HFF-Myc (cell line): ENCODE data around the gene BACH2.
"Not testable (repeated sequence)": the region's sequence is repeated elsewhere in the genome, so short reads cannot be mapped to it uniquely, and the experiment has no call there.

Source experiments
- DNase-seq: peaks from one replicate; pipeline ENCODE4 v3.0.0-alpha.2; 2011; ENCODE audit warnings: low read depth; ENCODE audit errors: extremely low read depth
- H3K4me3 ChIP-seq: replicated peaks from 2 replicates; pipeline ENCODE4 v1.5.1; 2011; ENCODE audit warnings: low read depth, mild to moderate bottlenecking, control low read depth, low read length
- TF ChIP-seq, protein P1 (sequence below): IDR thresholded peaks from 2 replicates; pipeline ENCODE4 v1.5.1; 2012; ENCODE audit warnings: mild to moderate bottlenecking, low read depth, low read length, control low read depth; ENCODE audit errors: missing control alignments

Gene BACH2

DNA sequence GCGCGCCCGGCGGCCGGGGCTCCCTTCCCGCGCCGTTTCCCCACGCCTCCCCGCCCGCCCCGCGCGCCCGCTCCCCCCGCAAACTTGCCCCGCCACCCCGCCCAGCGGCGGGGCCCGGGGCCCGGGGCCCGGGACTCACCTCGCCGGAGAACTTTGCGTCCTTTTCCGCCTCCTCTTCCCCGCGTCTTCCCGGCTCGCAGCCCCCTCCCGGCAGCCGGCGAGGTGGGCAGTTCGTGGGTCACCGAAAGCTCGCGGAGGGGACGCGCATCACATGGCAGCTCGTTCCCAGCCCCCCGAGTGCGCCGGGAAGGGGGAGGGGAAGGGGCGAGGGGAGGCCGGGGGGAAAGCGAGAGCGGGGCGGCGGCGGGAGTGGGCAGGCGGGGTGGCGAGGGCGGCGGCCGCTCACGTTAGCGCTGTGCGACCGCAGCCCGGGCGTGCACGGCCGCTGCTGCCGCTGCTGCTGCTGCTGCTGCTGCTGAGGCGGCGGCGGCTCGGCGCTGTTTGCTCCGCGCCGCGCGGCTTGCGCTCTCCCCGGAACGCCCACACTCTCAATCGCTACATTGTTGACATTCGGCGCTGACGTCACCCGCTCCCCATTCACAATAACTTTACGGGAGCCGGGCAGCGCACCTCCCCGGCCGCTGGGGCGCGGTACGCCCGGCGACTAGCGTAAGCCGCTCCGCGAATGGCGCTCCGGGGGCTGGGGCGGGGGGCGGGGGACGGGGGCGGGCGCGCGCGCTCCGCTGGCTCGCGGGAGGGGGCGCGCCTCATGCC is at the start of gene BACH2:
BACH2 (minus strand) TSS at position 503 of the 774 bp plus-strand sequence. CDS start 287,999 bp downstream, outside the sequence.
- TF ChIP-seq, protein P1, sequence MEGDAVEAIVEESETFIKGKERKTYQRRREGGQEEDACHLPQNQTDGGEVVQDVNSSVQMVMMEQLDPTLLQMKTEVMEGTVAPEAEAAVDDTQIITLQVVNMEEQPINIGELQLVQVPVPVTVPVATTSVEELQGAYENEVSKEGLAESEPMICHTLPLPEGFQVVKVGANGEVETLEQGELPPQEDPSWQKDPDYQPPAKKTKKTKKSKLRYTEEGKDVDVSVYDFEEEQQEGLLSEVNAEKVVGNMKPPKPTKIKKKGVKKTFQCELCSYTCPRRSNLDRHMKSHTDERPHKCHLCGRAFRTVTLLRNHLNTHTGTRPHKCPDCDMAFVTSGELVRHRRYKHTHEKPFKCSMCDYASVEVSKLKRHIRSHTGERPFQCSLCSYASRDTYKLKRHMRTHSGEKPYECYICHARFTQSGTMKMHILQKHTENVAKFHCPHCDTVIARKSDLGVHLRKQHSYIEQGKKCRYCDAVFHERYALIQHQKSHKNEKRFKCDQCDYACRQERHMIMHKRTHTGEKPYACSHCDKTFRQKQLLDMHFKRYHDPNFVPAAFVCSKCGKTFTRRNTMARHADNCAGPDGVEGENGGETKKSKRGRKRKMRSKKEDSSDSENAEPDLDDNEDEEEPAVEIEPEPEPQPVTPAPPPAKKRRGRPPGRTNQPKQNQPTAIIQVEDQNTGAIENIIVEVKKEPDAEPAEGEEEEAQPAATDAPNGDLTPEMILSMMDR, result no peak
- peak; percentile 61 for DNase-seq
- H3K4me3 ChIP-seq, result peak within 1 kb of the TSS; percentile 48

DNA sequence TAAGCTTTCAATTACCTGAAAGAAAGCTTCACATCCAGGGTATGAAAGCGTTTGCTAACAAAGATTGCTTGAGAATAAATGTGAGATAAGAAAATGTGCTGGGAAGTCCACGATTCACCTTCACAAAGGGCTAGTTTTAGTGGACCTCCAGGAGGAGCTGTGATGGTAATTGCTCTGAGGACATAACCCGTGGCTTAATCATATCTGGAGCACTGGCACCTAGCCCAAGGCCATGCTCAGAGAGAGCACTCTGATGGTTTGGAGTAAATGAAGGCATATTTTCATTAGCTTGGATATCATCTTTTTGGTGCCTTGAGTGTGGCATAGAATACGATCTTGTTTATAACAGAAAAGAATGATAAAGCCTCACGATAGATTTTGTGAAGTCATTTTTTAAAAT is 46.9 kb upstream of the BACH2 start:
- no peak overlapping the region for H3K4me3 ChIP-seq
- TF ChIP-seq, protein P1, result peak; percentile 6
- no peak for DNase-seq

DNA sequence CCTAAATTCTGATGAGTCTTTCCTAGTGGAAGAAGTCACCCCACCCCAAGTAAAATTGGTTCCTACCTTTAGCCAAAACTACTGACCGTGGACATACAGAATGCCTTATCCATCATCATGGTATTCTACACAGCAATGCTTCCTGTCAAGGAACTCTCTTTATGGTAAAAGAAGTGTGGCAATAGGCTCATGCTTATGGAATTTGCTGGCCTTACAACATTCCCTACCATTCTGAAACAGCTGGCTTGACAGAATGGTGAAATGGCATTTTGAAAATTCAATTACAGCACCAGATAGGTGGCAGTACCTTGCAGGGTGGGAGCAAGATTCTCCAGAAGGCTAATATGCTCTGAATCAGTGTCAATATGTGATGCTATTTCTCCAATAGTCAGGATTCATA is 41.8 kb upstream of the BACH2 start:
- H3K4me3 ChIP-seq, result no peak overlapping the region
- TF ChIP-seq, protein P1, result no peak
- no peak for DNase-seq

DNA sequence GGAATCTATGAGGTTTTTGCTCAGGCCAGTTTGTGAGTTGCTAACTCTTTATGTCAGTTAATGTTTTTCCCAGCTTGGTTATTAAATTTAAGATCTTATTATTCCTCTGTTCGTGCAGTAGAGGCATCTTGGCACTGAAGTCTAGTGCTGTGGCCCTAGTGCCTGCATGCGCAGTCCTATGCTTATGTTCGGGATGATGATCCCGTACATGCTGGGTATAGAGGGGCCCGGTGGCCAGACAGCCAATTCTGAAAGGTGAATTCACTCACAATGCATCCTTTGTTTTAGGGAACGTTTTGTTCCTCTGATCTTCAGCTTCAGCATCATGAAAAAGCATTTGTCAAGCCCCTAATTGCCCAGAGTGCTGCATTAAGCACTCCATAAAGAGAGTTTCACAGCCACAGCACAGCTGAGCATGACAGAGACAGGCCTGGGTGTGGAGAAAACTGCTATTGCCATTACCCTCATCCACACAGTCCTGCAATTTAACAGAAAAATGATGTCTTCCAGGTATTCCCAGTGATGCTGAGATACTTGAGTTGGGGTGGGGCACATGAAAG is 39.8 kb upstream of the BACH2 start:
- TF ChIP-seq, protein P1, result no peak
- DNase-seq, result no peak

GRCh38 chr6:90333928-90334327 is 37.3 kb upstream of the BACH2 start:
- no peak overlapping the region for H3K4me3 ChIP-seq
- DNase-seq, result no peak

More for the DNA sequence above, 39.8 kb upstream of the BACH2 start:
- H3K4me3 ChIP-seq, result no peak overlapping the region

DNA sequence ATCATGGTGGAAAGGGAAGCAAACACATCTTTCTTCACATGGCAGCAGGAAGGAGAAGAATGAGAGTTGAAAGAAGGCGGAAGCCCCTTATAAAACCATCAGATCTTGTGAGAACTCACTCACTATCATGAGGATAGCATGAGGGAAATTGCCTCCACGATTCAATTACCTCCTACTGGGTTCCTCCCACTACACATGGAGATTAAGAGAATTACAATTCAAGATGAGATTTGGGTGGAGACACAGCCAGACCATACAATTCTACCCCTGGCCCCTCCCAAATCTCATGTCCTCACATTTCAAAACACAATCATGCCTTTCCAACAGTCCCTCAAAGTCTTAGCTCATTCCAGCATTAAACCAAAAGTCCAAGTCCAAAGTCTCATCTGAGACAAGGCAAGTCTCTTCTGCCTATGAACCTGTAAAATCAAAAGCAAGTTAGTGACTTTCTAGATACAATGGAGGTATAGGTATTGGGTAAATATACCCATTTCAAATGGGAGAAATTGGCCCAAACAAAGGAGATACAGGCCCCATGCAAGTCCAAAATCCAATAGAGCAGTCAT is 36.4 kb upstream of the BACH2 start:
- H3K4me3 ChIP-seq, DNase-seq: not testable (repeated sequence)

More at GRCh38 chr6:90333928-90334327, 37.3 kb upstream of the BACH2 start:
- TF ChIP-seq, protein P1, result no peak

GRCh38 chr6:90329386-90330077 is 32.9 kb upstream of the BACH2 start:
- TF ChIP-seq, protein P1, result no peak
- DNase-seq, result no peak
- H3K4me3 ChIP-seq, result no peak overlapping the region
